OCI-LY3 (cell line): ENCODE measurements around the gene NWD2.

Source experiments
- H2AFZ ChIP-seq: fragments of 200-600, 300-600 bp; shearing (Covaris generic); 2 replicates; pipeline ENCODE4 v1.6.0; 2014; ENCODE audit warnings: antibody characterized with exemption, low read depth, low read length
- H3K27ac ChIP-seq: fragments of 200-600, 300-600 bp; sonication (generic); 2 replicates; pipeline ENCODE4 v1.5.1; 2014; ENCODE audit warnings: mild to moderate bottlenecking, low read length, moderate library complexity, mixed read lengths
- H3K27me3 ChIP-seq: fragments of 200-600, 300-600 bp; sonication (generic); 2 replicates; pipeline ENCODE4 v1.6.1; 2014; ENCODE audit warnings: low read depth, low read length, mixed read lengths
- H3K36me3 ChIP-seq: fragments of 200-600, 300-600 bp; sonication (generic); replicated peaks from 2 replicates; pipeline ENCODE3; 2014; ENCODE audit warnings: low read depth, low read length, mixed read lengths
- H3K4me1 ChIP-seq: fragments of 300-600, 200-600 bp; sonication (generic); 2 replicates; pipeline ENCODE4 v1.6.1; 2014; ENCODE audit warnings: low read length, mixed read lengths
- H3K4me2 ChIP-seq: fragments of 200-600, 300-600 bp; sonication (generic); 2 replicates; pipeline ENCODE4 v1.6.1; 2014; ENCODE audit warnings: low read length, mixed read lengths
- H3K4me3 ChIP-seq: fragments of 300-600, 200-600 bp; sonication (generic); 2 replicates; pipeline ENCODE4 v1.5.1; 2014; ENCODE audit warnings: antibody characterized with exemption, mild to moderate bottlenecking, low read length, moderate library complexity
- H3K79me2 ChIP-seq: fragments of 300-600, 200-600 bp; shearing (Covaris generic); 2 replicates; pipeline ENCODE4 v1.6.1; 2014; ENCODE audit warnings: mild to moderate bottlenecking, low read length, mixed read lengths
- H3K9ac ChIP-seq: fragments of 300-600, 200-600 bp; shearing (Covaris generic); 2 replicates; pipeline ENCODE4 v1.6.0; 2014; ENCODE audit warnings: mild to moderate bottlenecking, low read length, moderate library complexity
- H3K9me3 ChIP-seq: fragments of 200-600, 300-600 bp; shearing (Covaris generic); 2 replicates; pipeline ENCODE4 v1.6.1; 2014; ENCODE audit warnings: low read length, mixed read lengths; ENCODE audit not compliant: insufficient read depth
- H4K20me1 ChIP-seq: fragments of 200-600, 300-600 bp; sonication (generic); 2 replicates; pipeline ENCODE4 v1.6.1; 2016; ENCODE audit warnings: low read length, mixed read lengths; ENCODE audit not compliant: insufficient read depth
- EZH2phosphoT487 ChIP-seq: fragments of 200-600 bp; shearing (Covaris generic); IDR thresholded peaks from 2 replicates; pipeline ENCODE4 v1.6.1; 2018; ENCODE audit warnings: antibody characterized with exemption, mixed run types, low read depth
- TF ChIP-seq, protein P1 (sequence below): fragments of 200-600, 300-600 bp; sonication (generic); IDR thresholded peaks from 2 replicates; pipeline ENCODE4 v1.5.1; 2014; ENCODE audit warnings: antibody characterized with exemption, low read length, low read depth

The NWD2 gene

DNA sequence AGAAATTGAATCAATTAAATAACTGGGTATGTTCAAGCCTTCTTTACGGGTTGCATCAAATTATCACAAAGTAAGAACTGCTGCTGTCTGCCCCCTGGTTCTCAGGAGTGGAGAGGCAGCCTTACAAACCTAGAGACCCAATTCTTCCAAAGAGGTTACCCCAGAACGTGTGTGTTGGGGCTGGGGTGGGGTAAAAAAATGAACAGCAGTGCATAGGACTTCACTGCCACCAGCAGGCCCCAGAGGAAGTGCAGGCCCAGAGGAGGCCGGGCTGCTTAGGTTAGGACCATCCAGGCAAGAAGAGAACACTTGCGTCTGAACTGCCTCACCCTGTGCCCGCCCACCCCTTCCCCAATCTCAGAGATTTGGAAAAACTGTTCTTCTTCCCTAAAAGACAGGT, 1.5 kb upstream of the NWD2 start:
- Histone ChIP-seq H3K27me3 (no peaks in the 10 kb centered on the region), H3K79me2 (no peaks in the 10 kb centered on the region), H3K9me3 (no peaks in the 10 kb centered on the region), H3K4me1 (peaks cover 35% of the 10 kb centered on the region), H3K4me2 (no peak overlapping the region), H3K27ac (no peak overlapping the region), H3K9ac (no peak overlapping the region), H3K4me3 (no peak overlapping the region), H2AFZ (no peak overlapping the region), H3K36me3 (no peaks in the 10 kb centered on the region), H4K20me1 (peaks cover 4% of the 10 kb centered on the region; the same call in 1 of the 2 replicates)
- TF ChIP-seq, protein P1, sequence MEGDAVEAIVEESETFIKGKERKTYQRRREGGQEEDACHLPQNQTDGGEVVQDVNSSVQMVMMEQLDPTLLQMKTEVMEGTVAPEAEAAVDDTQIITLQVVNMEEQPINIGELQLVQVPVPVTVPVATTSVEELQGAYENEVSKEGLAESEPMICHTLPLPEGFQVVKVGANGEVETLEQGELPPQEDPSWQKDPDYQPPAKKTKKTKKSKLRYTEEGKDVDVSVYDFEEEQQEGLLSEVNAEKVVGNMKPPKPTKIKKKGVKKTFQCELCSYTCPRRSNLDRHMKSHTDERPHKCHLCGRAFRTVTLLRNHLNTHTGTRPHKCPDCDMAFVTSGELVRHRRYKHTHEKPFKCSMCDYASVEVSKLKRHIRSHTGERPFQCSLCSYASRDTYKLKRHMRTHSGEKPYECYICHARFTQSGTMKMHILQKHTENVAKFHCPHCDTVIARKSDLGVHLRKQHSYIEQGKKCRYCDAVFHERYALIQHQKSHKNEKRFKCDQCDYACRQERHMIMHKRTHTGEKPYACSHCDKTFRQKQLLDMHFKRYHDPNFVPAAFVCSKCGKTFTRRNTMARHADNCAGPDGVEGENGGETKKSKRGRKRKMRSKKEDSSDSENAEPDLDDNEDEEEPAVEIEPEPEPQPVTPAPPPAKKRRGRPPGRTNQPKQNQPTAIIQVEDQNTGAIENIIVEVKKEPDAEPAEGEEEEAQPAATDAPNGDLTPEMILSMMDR = peak; percentile 60
- TF ChIP-seq EZH2phosphoT487 = no peak

DNA sequence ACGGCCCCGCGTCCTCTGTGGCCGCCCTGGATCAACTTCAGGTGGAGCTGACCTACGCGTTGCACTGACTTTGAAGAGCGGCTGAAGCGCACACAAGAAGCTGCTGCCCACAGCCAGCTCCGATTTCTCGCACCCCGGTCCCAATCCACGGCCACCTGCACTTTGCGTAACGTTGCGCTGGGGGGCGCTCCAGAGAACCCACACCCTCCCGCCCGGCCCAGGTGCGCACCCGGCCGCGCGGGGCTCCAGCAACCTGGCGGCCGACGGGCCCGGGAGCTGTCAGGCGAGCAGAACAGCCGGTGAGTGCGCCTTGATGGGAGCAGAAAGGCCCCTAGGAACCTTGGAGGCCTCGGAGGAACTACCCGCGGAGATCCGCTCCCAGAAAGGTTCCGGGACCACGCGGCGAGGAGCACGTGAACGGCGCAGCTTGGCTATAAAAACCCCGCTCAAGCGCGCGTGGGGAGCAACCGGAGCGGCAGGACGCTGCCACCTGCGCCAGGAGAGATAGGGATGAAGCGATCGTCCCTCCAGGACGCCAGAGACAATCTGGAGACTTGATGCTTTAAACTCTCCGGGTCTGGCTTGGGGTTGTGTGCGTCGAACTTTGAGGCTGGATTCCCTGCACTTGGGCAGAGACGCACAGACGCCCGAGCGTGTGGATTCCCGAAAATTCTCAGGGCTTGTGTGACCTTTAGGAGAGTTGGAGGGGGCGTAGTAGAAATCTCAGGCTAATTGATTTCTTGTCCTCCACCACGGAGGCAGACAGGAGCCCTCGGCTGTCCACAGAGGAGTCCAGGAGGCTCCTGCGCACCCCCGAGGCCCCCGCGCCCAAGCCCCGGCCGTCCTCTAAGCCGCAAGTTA, 591 bp upstream of the NWD2 start:
- no peaks in the 10 kb centered on the region for H3K36me3 ChIP-seq
- H3K9me3 ChIP-seq = no peaks in the 10 kb centered on the region
- no peak overlapping the region for H2AFZ ChIP-seq
- H3K27ac ChIP-seq = no peak overlapping the region
- no peaks in the 10 kb centered on the region for H3K27me3 ChIP-seq
- peaks cover 4% of the 10 kb centered on the region; the same call in 1 of the 2 replicates for H4K20me1 ChIP-seq
- no peaks in the 10 kb centered on the region for H3K79me2 ChIP-seq
- H3K4me3 ChIP-seq = no peak overlapping the region
- no peak overlapping the region for H3K4me2 ChIP-seq
- peaks cover 35% of the 10 kb centered on the region for H3K4me1 ChIP-seq
- TF ChIP-seq EZH2phosphoT487 = no peak
- TF ChIP-seq, protein P1 = no peak
- H3K9ac ChIP-seq = no peak overlapping the region

DNA sequence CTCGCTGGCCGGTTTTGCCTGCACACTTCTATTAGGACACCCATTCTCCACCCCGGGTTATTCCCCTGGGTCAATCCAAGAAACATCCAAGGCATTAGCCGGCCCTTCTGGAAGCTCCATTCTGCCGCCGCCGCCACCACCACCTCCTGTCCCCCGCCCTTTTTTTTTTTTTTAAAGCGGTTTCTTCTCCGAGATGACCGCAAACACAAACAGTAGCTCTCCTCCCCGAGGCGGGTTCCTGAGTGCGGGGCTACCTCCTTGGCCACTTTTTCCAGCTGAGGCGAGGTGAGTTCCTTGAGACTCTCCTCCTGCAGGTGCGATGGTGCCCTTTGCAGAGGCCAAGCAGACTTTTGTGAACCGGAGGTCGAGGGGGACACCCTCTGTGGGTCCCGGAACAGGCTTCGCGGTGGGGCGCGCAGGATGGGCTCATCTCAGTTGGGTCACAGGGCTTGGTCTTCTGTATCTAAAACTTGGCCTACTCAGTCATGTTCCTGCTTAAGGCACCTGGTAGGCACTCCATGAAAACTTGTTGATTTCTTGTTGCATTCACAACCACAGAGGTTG, 930 bp downstream of the NWD2 start:
- Histone ChIP-seq H3K27ac (no peak overlapping the region), H3K9me3 (no peaks in the 10 kb centered on the region), H4K20me1 (peaks cover 4% of the 10 kb centered on the region; the same call in 1 of the 2 replicates), H3K4me1 (peaks cover 26% of the 10 kb centered on the region), H3K27me3 (no peaks in the 10 kb centered on the region), H3K79me2 (no peaks in the 10 kb centered on the region), H3K4me2 (no peak overlapping the region), H3K4me3 (no peak overlapping the region), H3K36me3 (no peaks in the 10 kb centered on the region), H3K9ac (no peak overlapping the region), H2AFZ (no peak overlapping the region)
- no peak for TF ChIP-seq EZH2phosphoT487
- TF ChIP-seq, protein P1 = no peak

DNA sequence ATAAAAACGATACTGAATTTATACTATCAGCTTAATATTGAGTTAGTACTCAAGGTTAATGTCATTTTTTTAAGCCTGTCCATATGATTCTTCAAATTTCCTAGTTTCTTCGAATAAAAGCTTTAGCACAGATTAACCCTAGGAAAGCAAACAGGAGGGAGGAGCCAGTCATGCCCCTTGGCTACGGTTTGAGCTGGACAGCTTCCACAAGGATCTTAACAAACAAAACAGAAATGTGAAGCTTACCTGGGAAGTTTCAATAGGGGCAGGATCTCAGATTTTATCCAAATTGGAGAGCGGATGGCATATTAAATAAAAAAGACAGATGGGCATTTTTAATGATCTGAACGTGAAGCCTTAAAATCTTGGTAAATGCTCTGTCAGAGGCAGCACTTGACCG, 2.3 kb downstream of the NWD2 start:
- no peaks in the 10 kb centered on the region for H3K9me3 ChIP-seq
- no peak overlapping the region for H2AFZ ChIP-seq
- no peak overlapping the region for H3K4me3 ChIP-seq
- no peak overlapping the region for H3K4me2 ChIP-seq
- H3K4me1 ChIP-seq = peaks cover 12% of the 10 kb centered on the region
- no peaks in the 10 kb centered on the region for H3K79me2 ChIP-seq
- H3K27me3 ChIP-seq = no peaks in the 10 kb centered on the region
- H4K20me1 ChIP-seq = no peaks in the 10 kb centered on the region
- H3K9ac ChIP-seq = no peak overlapping the region
- H3K27ac ChIP-seq = no peak overlapping the region
- no peaks in the 10 kb centered on the region for H3K36me3 ChIP-seq
- TF ChIP-seq, protein P1 = no peak
- no peak for TF ChIP-seq EZH2phosphoT487
